Sigmoid colon (tissue), 7 donors: ENCODE results near the gene TRPV4. TPM values are rescaled to one million over a fixed set of nuclear protein-coding genes. Genes with fewer than 3 reads are reported as not detected.

Experiments
- DNase-seq: peaks from one replicate; pipeline ENCODE4 v3.0.0-alpha.2; 2019
- H3K27ac ChIP-seq, 4 donors: fragments of 200-600 bp; sonication (generic); one replicate each; pipeline ENCODE4 v1.5.1; 2016 to 2019; ENCODE audit warnings: mild to moderate bottlenecking in 1 of 4
- H3K27me3 ChIP-seq, 3 donors: fragments of 200-600 bp; sonication (generic); one replicate each; pipeline ENCODE4 v1.5.1; 2019; ENCODE audit warnings: mild to moderate bottlenecking in 1 of 3
- H3K36me3 ChIP-seq, 4 donors: fragments of 200-600 bp; sonication (generic); one replicate each; pipeline ENCODE4 v1.5.1; 2016 to 2019
- H3K4me1 ChIP-seq, 4 donors: fragments of 200-600 bp; sonication (generic); one replicate each; pipeline ENCODE4 v1.5.1; 2017 to 2019
- H3K4me3 ChIP-seq, 4 donors: fragments of 200-600 bp; sonication (generic); one replicate each; pipeline ENCODE4 v1.5.1; 2017 to 2019; ENCODE audit warnings: mild to moderate bottlenecking in 2 of 4, moderate library complexity in 1 of 4
- H3K9me3 ChIP-seq, 4 donors: fragments of 200-600 bp in 3 of 4; sonication (generic) in 3 of 4; one replicate each; pipeline versions ENCODE4 v1.5.1 to v1.6.1; 2013 to 2019
- CTCF ChIP-seq, 4 experiments: fragments of 450-650 bp in 3 of 4; fragments of 200-600 bp in 1 of 4; IDR thresholded peaks; one replicate each; pipeline ENCODE4 v1.5.1; 2016 to 2019; ENCODE audit warnings: antibody characterized with exemption in 4 of 4, mild to moderate bottlenecking in 3 of 4, moderate library complexity in 2 of 4
- EP300 ChIP-seq, 4 donors: sonication (generic); formaldehyde crosslinking; IDR thresholded peaks; one replicate each; pipeline ENCODE4 v1.6.1; 2017; ENCODE audit warnings: antibody characterized with exemption in 4 of 4
- POLR2A ChIP-seq, 2 donors: fragments of 450-650 bp; IDR thresholded peaks; one replicate each; pipeline ENCODE4 v1.6.1; 2016; ENCODE audit warnings: antibody characterized with exemption in 2 of 2, mild to moderate bottlenecking in 2 of 2, moderate library complexity in 2 of 2
- POLR2AphosphoS5 ChIP-seq, 4 donors: sonication (generic); formaldehyde crosslinking; IDR thresholded peaks; one replicate each; pipeline ENCODE4 v1.6.1; 2017; ENCODE audit warnings: antibody characterized with exemption in 4 of 4
- WGBS, 2 donors: extraction: QIAGEN DNeasy Blood & Tissue Kit; methylation state at CpG; one replicate each; pipeline ENCODE4 v1.1.7; 2013; 5-methylcytosine and 5-hydroxymethylcytosine counted together
- intact Hi-C: fragments of 100-400 bp; cut with DNase I; formaldehyde crosslinking; loops from one replicate; pipeline ENCODE4 v1.15.1; 2023
- polyA plus RNA-seq, 3 donors: library from polyadenylated mRNA; stranded (reverse); fragments of 200-250 nt; gene quantifications; one replicate each; pipeline ENCODE4 v1.2.3, GENCODE V29; 2013
- total RNA-seq, 4 donors: library from RNA; depleted of rRNA; stranded (reverse); fragments of >200 nt; gene quantifications; one replicate each; pipeline ENCODE4 v1.1.0, GENCODE V29; 2016
- donor health status: healthy with polysubstance abuse.
- donor health status: Bipolar disorder and iron deficiency.
- donor health status: healthy.

TRPV4 gene
- total and polyA plus RNA-seq, 7 donors, result 0.14 to 0.60 (median 0.39) TPM; not detected in 1

GRCh38 chr12:109741970-109742703, 91.1 kb downstream of the TRPV4 start:
- TF ChIP-seq POLR2AphosphoS5 (IDR thresholded peaks at IDR 0.05), result no peak
- TF ChIP-seq EP300 (IDR thresholded peaks at IDR 0.05), result no peak
- no peak for TF ChIP-seq CTCF (IDR thresholded peaks at IDR 0.05)
- TF ChIP-seq POLR2A (IDR thresholded peaks at IDR 0.05), result no peak
- no peaks in the 10 kb centered on the region for H3K9me3 ChIP-seq
- H3K4me1 ChIP-seq, result peaks cover 0 to 13% (median 4%) of the 10 kb centered on the region in 4 donors
- H3K4me3 ChIP-seq, result no peak overlapping the region
- H3K36me3 ChIP-seq, result no peaks in the 10 kb centered on the region
- no peaks in the 10 kb centered on the region for H3K27me3 ChIP-seq
- peak; percentile 40 for DNase-seq
- WGBS, 2 donors, result 56 to 86% methylated on average over 14 of the region's 14 CpGs
- H3K27ac ChIP-seq, result no peak overlapping the region
- intact Hi-C loops, result no loop called here

GRCh38 chr12:109741286-109741969, 91.8 kb downstream of the TRPV4 start:
- no peaks in the 10 kb centered on the region for H3K36me3 ChIP-seq
- peak; percentile 43 for DNase-seq
- H3K4me3 ChIP-seq, result no peak overlapping the region
- H3K27me3 ChIP-seq, result no peaks in the 10 kb centered on the region
- WGBS, 2 donors, result 85 to 93% methylated on average over 4 of the region's 4 CpGs
- no peaks in the 10 kb centered on the region for H3K9me3 ChIP-seq
- intact Hi-C loops, result no loop called here
- H3K27ac ChIP-seq, result no peak overlapping the region
- H3K4me1 ChIP-seq, result peaks cover 0 to 13% (median 4%) of the 10 kb centered on the region in 4 donors
- TF ChIP-seq EP300 (IDR thresholded peaks at IDR 0.05), result no peak
- no peak for TF ChIP-seq CTCF (IDR thresholded peaks at IDR 0.05)
- no peak for TF ChIP-seq POLR2AphosphoS5 (IDR thresholded peaks at IDR 0.05)
- TF ChIP-seq POLR2A (IDR thresholded peaks at IDR 0.05), result no peak

GRCh38 chr12:109740694-109741245, 92.4 kb downstream of the TRPV4 start:
- intact Hi-C loops, result no loop called here
- no peak overlapping the region for H3K27ac ChIP-seq
- no peak overlapping the region for H3K4me3 ChIP-seq
- no peak for TF ChIP-seq EP300 (IDR thresholded peaks at IDR 0.05)
- no peak for TF ChIP-seq POLR2AphosphoS5 (IDR thresholded peaks at IDR 0.05)
- no peak for TF ChIP-seq CTCF (IDR thresholded peaks at IDR 0.05)
- no peak for TF ChIP-seq POLR2A (IDR thresholded peaks at IDR 0.05)
- peak; percentile 36 for DNase-seq
- 85 to 92% methylated on average over 10 of the region's 10 CpGs for WGBS, 2 donors
- H3K4me1 ChIP-seq, result peaks cover 0 to 13% (median 4%) of the 10 kb centered on the region in 4 donors
- no peaks in the 10 kb centered on the region for H3K9me3 ChIP-seq
- H3K36me3 ChIP-seq, result no peaks in the 10 kb centered on the region
- H3K27me3 ChIP-seq, result no peaks in the 10 kb centered on the region

GRCh38 chr12:109739747-109740693, 93.2 kb downstream of the TRPV4 start:
- TF ChIP-seq CTCF (IDR thresholded peaks at IDR 0.05), result no peak
- TF ChIP-seq POLR2A (IDR thresholded peaks at IDR 0.05), result no peak
- no peak for TF ChIP-seq EP300 (IDR thresholded peaks at IDR 0.05)
- TF ChIP-seq POLR2AphosphoS5 (IDR thresholded peaks at IDR 0.05), result no peak
- 55% methylated on average over 18 of the region's 18 CpGs for WGBS, 2 donors
- H3K9me3 ChIP-seq, result no peaks in the 10 kb centered on the region
- H3K27ac ChIP-seq, result no peak overlapping the region
- intact Hi-C loops, result no loop called here
- H3K4me1 ChIP-seq, result peaks cover 0 to 6% (median 2%) of the 10 kb centered on the region in 4 donors
- H3K4me3 ChIP-seq, result no peak overlapping the region
- H3K36me3 ChIP-seq, result no peaks in the 10 kb centered on the region
- peak; percentile 29 for DNase-seq
- peaks cover 0 to 4% (median 0%) of the 10 kb centered on the region in 3 donors for H3K27me3 ChIP-seq
